Hepatocyte (in vitro differentiated cells): ENCODE results near the gene MCL1.
"Not testable (repeated sequence)": the region's sequence is repeated elsewhere in the genome, so short reads cannot be mapped to it uniquely, and the experiment has no call there.

ENCODE experiments used
- EZH2phosphoT487 ChIP-seq: fragments of 200-600 bp; sonication (generic); IDR thresholded peaks from one replicate; pipeline ENCODE4 v1.6.1; 2018; ENCODE audit warnings: antibody characterized with exemption, mild to moderate bottlenecking, low read depth, moderate library complexity; ENCODE audit not compliant: unreplicated experiment, severe bottlenecking
- TF ChIP-seq, protein P1 (sequence below): fragments of 200-600 bp; sonication (generic); IDR thresholded peaks from 2 replicates; pipeline ENCODE4 v1.5.1; 2016; ENCODE audit warnings: antibody characterized with exemption, mild to moderate bottlenecking; ENCODE audit not compliant: poor library complexity

DNA sequence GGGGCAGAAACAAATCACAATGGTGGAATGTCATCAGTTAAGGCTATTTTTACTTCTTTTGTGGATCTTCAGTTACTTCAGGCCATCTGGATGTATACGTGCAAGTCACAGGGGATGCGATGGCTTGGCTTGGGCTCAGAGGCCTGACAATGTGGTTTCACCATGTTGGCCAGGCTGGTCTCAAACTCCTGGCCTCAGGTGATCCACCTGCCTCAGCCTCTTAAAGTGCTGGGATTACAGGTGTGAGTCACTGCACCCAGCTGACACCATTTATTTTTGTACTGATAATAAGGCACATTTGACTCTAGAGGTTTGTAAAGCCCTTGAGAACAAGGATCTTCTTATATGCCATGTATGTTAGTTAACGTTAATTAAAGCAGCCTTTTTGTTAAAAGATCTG lies 1.6 kb upstream of the MCL1 start:
- TF ChIP-seq EZH2phosphoT487: not testable (repeated sequence)
- TF ChIP-seq, protein P1, sequence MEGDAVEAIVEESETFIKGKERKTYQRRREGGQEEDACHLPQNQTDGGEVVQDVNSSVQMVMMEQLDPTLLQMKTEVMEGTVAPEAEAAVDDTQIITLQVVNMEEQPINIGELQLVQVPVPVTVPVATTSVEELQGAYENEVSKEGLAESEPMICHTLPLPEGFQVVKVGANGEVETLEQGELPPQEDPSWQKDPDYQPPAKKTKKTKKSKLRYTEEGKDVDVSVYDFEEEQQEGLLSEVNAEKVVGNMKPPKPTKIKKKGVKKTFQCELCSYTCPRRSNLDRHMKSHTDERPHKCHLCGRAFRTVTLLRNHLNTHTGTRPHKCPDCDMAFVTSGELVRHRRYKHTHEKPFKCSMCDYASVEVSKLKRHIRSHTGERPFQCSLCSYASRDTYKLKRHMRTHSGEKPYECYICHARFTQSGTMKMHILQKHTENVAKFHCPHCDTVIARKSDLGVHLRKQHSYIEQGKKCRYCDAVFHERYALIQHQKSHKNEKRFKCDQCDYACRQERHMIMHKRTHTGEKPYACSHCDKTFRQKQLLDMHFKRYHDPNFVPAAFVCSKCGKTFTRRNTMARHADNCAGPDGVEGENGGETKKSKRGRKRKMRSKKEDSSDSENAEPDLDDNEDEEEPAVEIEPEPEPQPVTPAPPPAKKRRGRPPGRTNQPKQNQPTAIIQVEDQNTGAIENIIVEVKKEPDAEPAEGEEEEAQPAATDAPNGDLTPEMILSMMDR: not testable (repeated sequence)
